OCI-LY1 (cell line): ENCODE measurements around the gene SUPT16H.
"Not testable (repeated sequence)": the region's sequence is repeated elsewhere in the genome, so short reads cannot be mapped to it uniquely, and the experiment has no call there.

Experiments used
- CTCF ChIP-seq: fragments of 200-600 bp; sonication (generic), shearing (Covaris generic); IDR thresholded peaks from 2 replicates; pipeline ENCODE4 v1.5.1; 2017; ENCODE audit warnings: mild to moderate bottlenecking, antibody characterized with exemption, low read length, moderate library complexity, mixed read lengths
- EZH2 ChIP-seq: fragments of 200-600 bp; sonication (generic), shearing (Covaris generic); IDR thresholded peaks from 2 replicates; pipeline ENCODE4 v1.8.0; 2017; ENCODE audit warnings: borderline replicate concordance, mixed run types, mild to moderate bottlenecking, antibody characterized with exemption, low read length, moderate library complexity, mixed read lengths

GRCh38 chr14:21302836-21303140, 81.0 kb downstream of the SUPT16H start:
- not testable (repeated sequence) for TF ChIP-seq CTCF, EZH2
